ENCODE measurements around the gene RRH. TPM values are rescaled to one million over a fixed set of nuclear protein-coding genes. Genes with fewer than 3 reads are reported as not detected.

Gene RRH
- total RNA-seq, 4 donors from 2014 or later, result not detected

GRCh38 chr4:109801099-109801789 lies 26.5 kb upstream of the RRH start:
- Histone ChIP-seq H3K27ac (peak overlapping the region in 1 of 4 donors; percentile 15), H3K36me3 (no peaks in the 10 kb centered on the region), H3K27me3 (no peaks in the 10 kb centered on the region), H3K4me3 (peak overlapping the region in 2 of 4 donors; percentile 15 to 24), H3K9me3 (no peaks in the 10 kb centered on the region), H3K4me1 (no peaks in the 10 kb centered on the region)
- TF ChIP-seq POLR2A (IDR thresholded peaks at IDR 0.05) (no peak), CTCF (IDR thresholded peaks at IDR 0.05) (no peak)
- no peak for DNase-seq

- TF ChIP-seq CTCF (IDR thresholded peaks at IDR 0.05) (no peak), POLR2A (IDR thresholded peaks at IDR 0.05) (no peak)
- Histone ChIP-seq H3K36me3 (no peaks in the 10 kb centered on the region), H3K27me3 (no peaks in the 10 kb centered on the region), H3K4me1 (no peaks in the 10 kb centered on the region), H3K27ac (peak within 1 kb of the TSS in 1 of 4 donors; percentile 15), H3K4me3 (peak within 1 kb of the TSS in 2 of 4 donors; percentile 15 to 24), H3K9me3 (no peaks in the 10 kb centered on the region)
- DNase-seq, result no peak
Measured at GRCh38 chr4:109801895-109802319, 25.9 kb upstream of the RRH start, which contains the start of gene CFI. TSS of gene CFI (minus strand) at chr4:109801999. CDS start at chr4:109801971, 28 bp downstream.

DNA sequence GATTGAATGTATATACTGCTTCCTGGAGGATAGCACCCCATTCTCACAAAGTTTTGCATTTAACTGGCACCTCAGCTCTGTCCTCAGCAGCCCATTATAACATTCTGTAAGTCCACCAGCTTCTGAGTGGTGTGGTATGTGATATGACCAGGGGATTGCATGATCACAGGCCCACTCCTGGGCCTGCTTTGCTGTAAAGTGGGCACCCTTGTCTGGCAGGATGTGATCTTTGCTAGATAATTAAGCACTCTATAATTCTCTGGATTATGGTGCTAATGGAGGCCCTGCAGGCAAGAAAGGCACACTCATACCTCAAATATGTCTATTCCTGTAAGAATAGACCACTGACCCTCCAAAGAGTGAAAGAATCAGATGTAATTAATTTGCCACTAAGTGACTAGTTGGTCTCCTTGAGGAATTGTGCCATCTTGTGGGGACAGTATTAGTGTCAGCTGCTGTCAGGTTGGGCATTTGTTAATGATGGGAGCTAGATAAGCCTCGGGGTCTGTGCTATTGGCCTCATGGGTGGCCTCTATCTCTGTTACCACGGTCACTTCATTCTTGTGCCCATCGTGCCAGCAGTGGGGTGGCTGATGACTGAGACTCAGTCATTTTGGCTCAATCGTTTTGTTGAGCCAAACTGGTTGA lies 23.7 kb upstream of the RRH start:
- no peak for TF ChIP-seq POLR2A (IDR thresholded peaks at IDR 0.05)
- TF ChIP-seq CTCF (IDR thresholded peaks at IDR 0.05), result peak in 4 of 6 experiments; percentile 39 to 68 (median 66)
- Histone ChIP-seq H3K4me1 (no peaks in the 10 kb centered on the region), H3K4me3 (no peak overlapping the region), H3K27me3 (no peaks in the 10 kb centered on the region), H3K9me3 (no peaks in the 10 kb centered on the region), H3K27ac (no peak overlapping the region), H3K36me3 (no peaks in the 10 kb centered on the region)
- DNase-seq, result peak in 1 of 3 donors; percentile 52

DNA sequence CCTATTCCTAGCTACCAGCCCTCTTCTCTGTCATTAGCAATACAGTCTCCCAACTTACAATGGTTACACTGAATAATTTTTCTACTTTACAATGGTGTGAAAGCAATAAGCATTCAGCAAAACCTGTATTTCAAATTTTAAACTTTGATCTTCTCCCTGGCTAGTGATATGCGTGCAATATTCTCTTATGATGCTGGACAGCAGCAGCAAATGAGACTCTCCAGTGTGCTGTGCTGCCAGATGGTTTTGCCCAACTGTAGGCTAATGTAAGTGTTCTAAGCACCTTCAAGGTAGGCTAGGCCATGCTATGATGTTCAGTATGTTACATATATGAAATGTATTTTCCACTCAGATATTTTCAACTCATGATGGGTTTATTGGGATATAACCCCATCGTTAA lies 18.1 kb upstream of the RRH start:
- Histone ChIP-seq H3K9me3 (no peaks in the 10 kb centered on the region), H3K4me3 (no peak overlapping the region), H3K4me1 (no peaks in the 10 kb centered on the region), H3K27me3 (no peaks in the 10 kb centered on the region), H3K27ac (no peak overlapping the region), H3K36me3 (no peaks in the 10 kb centered on the region)
- no peak for DNase-seq
- TF ChIP-seq CTCF (IDR thresholded peaks at IDR 0.05) (no peak), POLR2A (IDR thresholded peaks at IDR 0.05) (no peak)

DNA sequence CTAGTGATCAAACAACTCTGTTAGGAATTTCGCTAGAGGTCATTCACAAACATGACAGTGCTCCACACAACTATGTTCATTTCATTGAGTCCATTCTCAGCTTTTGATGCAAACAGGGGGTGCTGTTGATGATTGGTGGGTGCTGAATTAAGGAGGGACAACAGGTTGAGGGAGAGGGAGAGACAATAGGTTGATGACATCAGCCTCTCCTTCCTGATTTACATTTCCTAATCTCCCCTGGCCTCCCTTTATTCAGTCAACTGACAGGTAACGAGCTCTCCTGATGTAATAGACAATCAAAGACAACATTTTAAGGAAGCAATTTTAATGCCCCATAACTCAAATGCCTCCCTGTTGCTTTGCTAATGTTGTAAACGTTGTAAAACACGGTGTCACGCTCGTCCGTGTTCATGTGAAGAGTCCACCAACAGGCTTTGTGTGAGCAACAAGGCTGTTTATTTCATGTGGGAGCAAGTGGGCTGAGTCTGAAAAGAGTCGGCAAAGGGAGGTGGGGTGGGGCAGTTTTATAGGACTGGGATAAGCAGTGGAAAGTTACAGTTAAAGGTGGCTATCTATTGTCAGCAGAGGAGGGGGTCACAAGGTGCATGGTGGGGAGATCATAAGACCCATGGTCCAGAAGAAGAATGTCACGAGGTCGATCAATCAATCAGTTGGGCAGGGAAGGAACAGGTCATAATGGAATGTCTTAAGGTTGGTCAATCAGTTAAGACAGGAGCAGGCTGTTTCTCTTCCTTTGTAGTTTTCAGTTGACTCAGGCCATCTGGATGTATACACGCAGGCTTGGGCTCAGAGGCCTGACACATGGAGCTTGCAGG lies 17.0 kb upstream of the RRH start:
- Histone ChIP-seq H3K4me3 (no peak overlapping the region), H3K4me1 (no peaks in the 10 kb centered on the region), H3K27me3 (no peaks in the 10 kb centered on the region), H3K9me3 (no peaks in the 10 kb centered on the region), H3K36me3 (no peaks in the 10 kb centered on the region), H3K27ac (no peak overlapping the region)
- no peak for TF ChIP-seq CTCF (IDR thresholded peaks at IDR 0.05)
- TF ChIP-seq POLR2A (IDR thresholded peaks at IDR 0.05), result no peak
- DNase-seq, result no peak

Measured in Peyer's patch (tissue), 4 donors.